ENCODE results near the gene IL10RA. TPM values are rescaled to one million over a fixed set of nuclear protein-coding genes. Genes with fewer than 3 reads are reported as not detected.

Gene IL10RA
- total RNA-seq, 1 experiment from 2014 or later, result 1.7 TPM

GRCh38 chr11:118009864-118010737 is 23.9 kb downstream of the IL10RA start:
- no peaks in the 10 kb centered on the region for H3K79me2 ChIP-seq (ENCODE audit: insufficient read depth, low read length)
- no peak overlapping the region for H3K27ac ChIP-seq (ENCODE audit: low read depth, low read length)
- H3K9ac ChIP-seq (ENCODE audit: low read length), result no peak overlapping the region
- DNase-seq (ENCODE audit: low read depth, low spot score) (no peak), ATAC-seq (no peak)
- intact Hi-C loops (cut with micrococcal nuclease), result no loop called here
- no peaks in the 10 kb centered on the region for H3K36me3 ChIP-seq (ENCODE audit: control insufficient read depth in 1 of 2, insufficient read depth in 2 of 2, low read length in 2 of 2)
- H3K27me3 ChIP-seq (ENCODE audit: insufficient read depth, low read length), result no peaks in the 10 kb centered on the region
- H3K9me2 ChIP-seq (ENCODE audit: insufficient read depth), result no peaks in the 10 kb centered on the region
- no peak overlapping the region for H3K4me2 ChIP-seq (ENCODE audit: low read length)
- BruUV-seq (replicated peaks), result no TSS peak
- H3K9me3 ChIP-seq (ENCODE audit: control insufficient read depth in 1 of 2, insufficient read depth in 1 of 2, low read depth in 1 of 2, low read length in 2 of 2), result no peaks in the 10 kb centered on the region
- no peak overlapping the region for H2AFZ ChIP-seq (ENCODE audit: low read depth, low read length, poor library complexity, severe bottlenecking)
- ChIA-PET RAD21 (ENCODE audit: low non-redundant PET in 1 of 2, low total read pairs in 2 of 2, uncharacterized antibody in 2 of 2, unreplicated experiment in 2 of 2) (no interaction called here), CTCF (no interaction called here), POLR2A (no interaction called here)
- no peak overlapping the region for H3K4me3 ChIP-seq (replicated peaks in 1 of 2; ENCODE audit: low read depth in 1 of 2, low read length in 2 of 2)
- no peak for TF ChIP-seq REST (IDR thresholded peaks at IDR 0.05; ENCODE audit: low read depth)
- TF ChIP-seq ZNF274 (IDR thresholded peaks at IDR 0.05; ENCODE audit: low read depth, low read length), result no peak
- TF ChIP-seq ZFX (IDR thresholded peaks at IDR 0.05), result no peak
- no peak for TF ChIP-seq FOSL1 (IDR thresholded peaks at IDR 0.05; ENCODE audit: low read depth)
- TF ChIP-seq EGR1 (IDR thresholded peaks at IDR 0.05; ENCODE audit: low read depth), result no peak
- no peak for TF ChIP-seq POLR2AphosphoS5 (IDR thresholded peaks at IDR 0.05; ENCODE audit: low read depth, low read length)
- no peak for TF ChIP-seq JUND (IDR thresholded peaks at IDR 0.05)
- no peak for TF ChIP-seq RAD21 (IDR thresholded peaks at IDR 0.05; ENCODE audit: low read depth)
- H4K20me1 ChIP-seq (ENCODE audit: insufficient read depth), result no peaks in the 10 kb centered on the region
- H3K4me1 ChIP-seq (ENCODE audit: control insufficient read depth in 1 of 2, insufficient read depth in 2 of 2, low read length in 2 of 2), result peaks cover 4 to 10% of the 10 kb centered on the region in 2 experiments; a peak in 3 of 4 replicates

All from HCT116 (cell line).